Left renal pelvis (tissue), 4 donors: ENCODE measurements around the gene REG3A. TPM values are rescaled to one million over a fixed set of nuclear protein-coding genes. Genes with fewer than 3 reads are reported as not detected.
A peak's percentile ranks its signal among the peaks of the same experiment; 100 is the strongest.

ENCODE experiments used
- DNase-seq, 4 donors: peaks; one replicate each; pipeline ENCODE4 v3.0.0-alpha.2; 2013; ENCODE audit warnings: low read depth in 4 of 4, low spot score in 3 of 4
- polyA plus RNA-seq, 4 donors: library from polyadenylated mRNA; unstranded; fragments of 120-200 nt; gene quantifications; one replicate each; pipeline ENCODE4 v1.2.1, GENCODE V29; 2013; ENCODE audit not compliant: insufficient read length in 4 of 4

The REG3A gene
- polyA plus RNA-seq: not detected

DNA sequence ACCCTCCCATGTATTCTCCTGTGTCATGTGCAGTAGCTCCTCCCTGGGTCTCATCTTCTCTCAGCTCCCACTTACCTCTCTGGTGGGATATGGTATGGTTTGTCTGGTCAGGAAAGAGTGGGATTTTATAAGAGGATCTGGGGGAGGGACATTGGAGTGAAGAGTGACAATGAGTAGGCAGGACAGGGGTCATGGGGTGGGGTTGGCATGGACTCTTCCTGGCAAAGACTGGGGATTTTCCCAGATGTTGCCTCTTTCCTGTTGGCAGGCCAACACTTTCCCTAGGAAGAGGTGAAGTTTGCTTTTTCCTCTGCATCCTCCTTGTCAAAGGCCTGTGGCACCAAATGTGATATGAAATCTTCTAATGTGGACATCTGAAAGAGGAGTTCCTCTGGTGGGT, at the start of gene REG3A:
Gene REG3A (minus strand): TSS at position 101 of the 400 bp plus-strand sequence. CDS start 348 bp downstream, outside the sequence.
- no peak for DNase-seq

DNA sequence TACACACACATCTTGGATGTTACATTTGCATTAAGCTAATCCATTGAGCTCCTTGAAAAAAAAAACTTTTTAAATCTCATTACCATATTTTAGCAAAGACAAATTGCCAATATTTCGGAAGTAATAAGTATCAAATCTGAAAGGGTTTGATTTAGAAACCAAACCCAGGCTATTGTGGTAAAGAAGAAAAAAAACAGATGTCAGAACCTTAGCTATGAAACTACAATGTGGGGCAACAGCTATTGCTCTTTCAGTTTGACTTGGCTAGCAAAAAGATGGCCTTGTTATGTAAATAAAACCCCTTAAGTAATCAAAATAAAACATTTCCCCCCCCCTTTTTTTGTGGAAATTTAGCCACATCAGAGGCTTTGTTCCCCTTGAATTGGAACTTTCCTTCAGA, 41.2 kb upstream of the REG3A start:
- no peak for DNase-seq

DNA sequence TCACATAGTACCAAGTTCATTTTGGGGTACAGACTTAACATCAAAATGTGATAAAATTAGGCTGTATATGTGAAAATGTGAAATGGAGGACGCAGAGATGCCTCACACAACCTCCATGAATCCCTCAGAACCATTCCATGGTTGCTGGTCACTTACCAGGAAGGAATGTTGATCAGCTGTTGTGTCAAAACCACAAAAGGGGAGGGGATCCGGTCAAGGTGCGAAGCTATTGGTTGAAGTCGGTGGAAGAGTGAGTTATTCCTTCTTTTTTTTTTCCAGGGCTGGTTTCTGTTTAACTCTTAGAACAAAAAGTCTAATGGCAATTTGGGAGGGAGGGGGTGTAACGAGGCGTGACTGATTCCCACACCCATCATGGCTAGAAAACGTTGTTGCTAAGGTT, 32.3 kb upstream of the REG3A start:
- no peak for DNase-seq

DNA sequence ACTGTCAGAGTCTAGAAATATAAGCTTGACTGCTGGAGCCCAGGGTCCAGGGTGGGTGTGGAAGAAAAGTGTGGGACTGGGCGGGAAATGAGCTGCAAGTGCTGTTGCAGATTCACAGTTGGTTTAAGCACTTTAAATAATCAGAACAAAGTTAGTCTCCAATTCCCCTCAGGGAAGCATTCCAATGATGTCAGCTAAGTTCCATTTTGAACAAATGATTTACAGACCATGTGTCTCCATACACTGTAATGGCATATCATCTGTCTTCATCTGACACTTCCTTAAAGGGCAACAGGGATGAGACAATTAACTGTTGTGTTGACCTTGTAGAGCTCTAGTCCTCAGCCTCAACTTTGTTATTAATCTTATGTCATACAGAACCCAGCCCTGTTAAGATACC, 31.5 kb upstream of the REG3A start:
- peak in 1 of 4 donors; percentile 11 for DNase-seq

DNA sequence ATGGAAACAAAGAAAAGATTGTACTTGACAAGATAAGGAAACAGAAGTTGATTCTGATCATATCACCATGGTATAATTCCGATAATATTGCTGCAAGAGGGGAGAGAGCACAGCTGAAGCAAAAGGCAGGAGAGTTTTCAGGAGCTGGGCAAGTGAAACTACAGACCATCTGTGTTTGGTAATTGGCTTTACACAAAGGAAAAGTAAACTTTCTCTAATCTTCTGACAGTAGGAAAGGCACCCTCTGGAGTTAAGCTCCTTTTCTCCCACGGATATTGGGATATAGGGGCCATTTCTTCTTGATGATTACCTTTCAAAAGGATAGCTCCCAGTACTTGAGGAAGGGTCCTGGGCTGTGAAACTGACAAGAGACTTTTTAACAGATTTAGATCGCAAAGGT, 29.9 kb upstream of the REG3A start:
- no peak for DNase-seq

DNA sequence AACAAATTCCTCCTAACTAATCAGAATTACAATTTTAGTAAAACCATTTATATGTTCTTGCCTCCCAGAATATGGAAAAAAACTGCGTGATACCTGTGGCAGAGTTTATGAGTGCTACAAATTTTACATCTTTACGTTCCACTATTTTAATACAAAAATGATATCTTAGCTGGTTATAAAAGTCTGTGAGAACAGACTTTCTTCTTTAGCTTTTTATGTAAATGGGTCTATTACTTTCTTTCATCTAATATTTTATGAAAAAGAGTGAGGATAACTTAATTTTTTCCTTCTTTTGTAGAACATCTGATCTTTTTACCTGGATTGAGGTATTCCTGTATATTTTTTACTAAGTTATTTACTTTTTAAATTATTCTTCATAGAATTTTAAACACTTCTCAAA, 22.1 kb upstream of the REG3A start:
- DNase-seq: no peak

DNA sequence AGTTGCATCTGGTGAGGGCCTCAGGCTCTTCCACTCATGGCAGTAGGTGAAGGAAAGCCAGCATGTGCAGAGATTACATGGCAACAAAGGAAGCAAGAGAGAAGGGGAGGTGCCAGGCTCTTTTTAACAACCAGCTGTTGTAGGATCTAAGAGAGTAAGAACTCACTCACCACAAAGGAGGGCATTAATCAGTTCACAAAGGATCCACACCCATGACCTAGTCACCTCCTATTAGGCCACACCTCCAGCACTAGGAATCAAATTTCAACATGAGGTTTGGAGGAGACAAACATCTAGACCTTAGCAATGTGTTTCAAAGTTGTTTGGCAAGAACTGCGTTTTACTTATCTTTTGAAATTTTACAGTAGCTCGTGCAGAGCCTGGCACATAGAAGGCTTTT, 20.5 kb upstream of the REG3A start:
- DNase-seq: no peak

DNA sequence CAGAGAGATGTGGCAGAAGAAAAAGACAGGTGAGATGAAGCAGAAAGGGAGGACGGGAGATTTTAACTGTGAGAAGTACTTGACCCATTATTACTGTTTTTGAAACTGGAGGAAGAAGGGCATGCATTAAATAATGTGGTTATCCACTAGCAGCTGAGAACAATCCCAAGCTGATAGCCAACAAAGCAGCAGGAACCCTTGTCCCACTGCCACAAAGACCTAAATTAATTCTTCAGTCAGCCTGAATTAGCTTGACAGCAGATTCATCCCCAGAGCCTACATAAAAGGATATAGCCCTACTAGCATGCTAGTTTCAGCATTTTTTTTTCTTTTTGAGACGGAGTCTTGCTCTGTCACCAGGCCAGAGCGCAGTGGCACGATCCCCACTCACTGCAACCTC, 19.5 kb upstream of the REG3A start:
- DNase-seq: no peak

DNA sequence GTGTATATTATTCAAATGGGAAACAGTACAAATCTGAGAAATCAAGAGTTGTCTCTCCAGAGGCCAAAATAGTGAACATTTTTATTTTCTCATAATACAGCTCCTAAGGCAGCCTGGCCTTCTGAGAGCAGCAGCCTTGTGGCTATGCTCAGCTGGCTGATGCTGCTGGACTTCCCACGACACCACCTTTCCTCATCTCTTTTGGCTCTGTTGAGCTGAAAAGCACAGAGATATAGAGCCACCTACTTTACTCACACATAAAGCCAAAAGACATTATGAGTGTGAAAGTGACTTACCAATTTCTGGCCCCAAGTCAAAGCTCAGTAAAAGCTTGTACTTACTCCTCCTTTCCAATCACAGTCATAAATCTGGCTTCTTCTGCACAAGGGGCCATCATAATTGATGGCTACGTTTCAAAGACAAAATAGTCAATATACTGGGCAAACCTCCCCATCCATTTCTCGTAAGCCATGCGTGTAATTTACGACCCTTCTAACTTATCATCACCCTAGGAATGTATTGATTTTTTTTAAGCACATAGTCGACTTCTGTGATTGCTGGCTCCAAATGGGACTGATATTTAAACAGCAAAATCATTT, 18.6 kb upstream of the REG3A start:
- DNase-seq: no peak

DNA sequence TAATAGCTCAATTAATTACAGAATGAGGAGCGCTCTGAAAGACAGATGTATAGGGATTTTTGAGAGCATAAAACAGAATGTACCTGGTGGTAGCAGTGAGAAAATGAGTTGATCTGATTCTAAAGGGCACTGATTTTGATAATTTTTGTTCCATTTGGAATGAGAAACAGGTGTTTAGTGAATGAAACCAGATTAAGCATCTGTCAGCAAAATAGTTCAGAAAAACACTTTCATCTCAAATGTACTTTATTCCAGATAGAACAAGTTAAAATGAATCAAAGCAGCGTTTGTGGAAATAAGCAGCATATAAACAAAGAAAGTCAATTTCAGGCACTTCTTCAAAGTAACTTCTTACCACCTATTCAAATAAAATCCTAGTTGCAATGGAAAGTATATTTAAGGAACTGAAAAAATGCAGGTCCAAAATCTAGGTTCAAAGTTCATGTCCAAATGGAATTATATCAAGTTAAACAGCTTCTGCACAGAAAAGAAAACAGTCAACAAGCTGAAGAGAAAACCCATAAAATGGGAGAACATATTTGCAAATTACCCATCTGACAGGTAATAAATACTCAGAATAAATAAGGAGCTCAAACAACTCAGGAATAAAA, 11.9 kb upstream of the REG3A start:
- no peak for DNase-seq

DNA sequence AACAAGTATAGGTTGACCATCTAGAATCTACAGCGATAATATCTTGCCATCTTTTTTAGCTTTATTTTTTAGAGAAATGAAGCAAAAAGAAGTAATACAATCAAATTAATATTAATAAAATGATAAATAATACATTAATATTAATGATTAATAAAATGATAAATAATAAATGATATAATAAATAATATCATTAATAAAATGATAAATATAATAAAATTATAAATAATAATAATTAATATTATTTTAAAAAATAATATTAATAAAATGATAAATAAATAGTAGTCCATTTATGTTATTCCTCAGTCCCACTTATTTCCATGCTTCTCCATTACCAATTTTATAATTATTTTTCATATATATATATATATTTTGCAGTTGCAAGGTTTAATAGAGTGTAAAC, 3.2 kb upstream of the REG3A start:
- no peak for DNase-seq

DNA sequence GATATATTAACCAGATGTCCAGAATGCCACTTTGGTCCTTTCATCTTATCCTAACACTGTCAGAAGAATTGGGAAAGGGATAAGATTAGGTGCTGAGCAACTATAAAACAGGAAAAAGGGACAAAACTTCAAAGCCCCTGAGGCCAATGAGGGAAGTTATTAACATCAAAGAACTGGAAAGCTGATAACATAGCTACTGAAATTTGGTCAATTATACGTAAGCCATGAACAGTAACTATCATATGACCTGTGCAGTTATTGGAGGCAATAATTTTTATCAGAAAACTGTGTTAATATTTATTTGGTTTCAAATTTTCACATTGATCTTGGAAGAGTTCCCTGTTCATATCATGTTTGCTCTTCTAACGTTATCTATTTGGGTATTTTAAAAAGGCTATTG, 2.6 kb upstream of the REG3A start:
- no peak for DNase-seq

DNA sequence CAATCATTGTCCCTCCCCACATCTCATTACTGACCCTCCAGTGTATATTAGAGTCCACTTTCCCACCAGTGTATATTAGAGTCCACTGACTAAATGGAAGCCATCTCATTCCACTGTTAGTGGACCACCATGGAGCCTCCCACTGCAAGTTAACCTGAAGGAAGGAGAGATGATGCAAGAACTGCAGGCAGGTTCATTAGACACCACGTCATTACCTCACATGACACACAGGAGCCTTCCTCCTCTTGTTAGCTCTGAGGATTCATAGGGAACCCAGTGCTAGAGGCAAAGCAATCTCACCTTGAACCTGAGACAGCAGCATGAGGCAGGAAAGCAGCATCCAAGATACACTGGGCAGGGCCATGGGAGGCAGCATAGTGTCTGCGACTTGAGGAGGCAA, 523 bp downstream of the REG3A start:
- DNase-seq: no peak

DNA sequence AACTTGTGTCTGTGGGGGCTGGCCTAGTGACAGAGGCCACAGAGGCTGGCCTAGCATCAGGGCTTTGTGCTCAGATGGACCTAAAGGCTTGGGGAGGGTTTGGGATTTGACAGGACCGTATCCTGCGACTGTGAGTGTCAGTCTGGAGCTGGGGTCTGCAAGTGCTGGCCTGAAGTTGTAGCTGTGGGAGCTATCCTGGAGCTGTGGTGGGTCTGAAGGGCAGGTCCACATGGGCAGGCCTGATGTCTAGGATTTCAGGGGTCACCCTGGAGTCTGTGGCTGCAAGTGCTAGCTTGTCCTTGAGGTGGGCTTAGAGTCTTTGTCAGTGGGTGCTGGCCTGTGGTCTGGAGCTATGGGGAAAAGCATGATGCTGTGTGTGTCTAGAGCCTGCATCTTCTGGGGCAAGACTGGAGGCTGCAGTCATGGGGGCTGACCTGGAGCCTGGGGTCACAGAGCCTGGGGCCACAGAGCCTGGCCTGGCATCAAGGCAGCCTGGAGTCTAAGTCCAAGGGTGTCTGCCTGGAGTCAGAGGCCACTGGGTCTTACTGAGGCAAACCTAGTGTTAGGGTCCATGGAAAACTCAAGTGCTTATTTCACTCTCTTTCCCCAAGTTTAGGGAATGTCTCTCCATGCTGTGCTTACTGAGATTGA, 3.6 kb downstream of the REG3A start:
- no peak for DNase-seq

DNA sequence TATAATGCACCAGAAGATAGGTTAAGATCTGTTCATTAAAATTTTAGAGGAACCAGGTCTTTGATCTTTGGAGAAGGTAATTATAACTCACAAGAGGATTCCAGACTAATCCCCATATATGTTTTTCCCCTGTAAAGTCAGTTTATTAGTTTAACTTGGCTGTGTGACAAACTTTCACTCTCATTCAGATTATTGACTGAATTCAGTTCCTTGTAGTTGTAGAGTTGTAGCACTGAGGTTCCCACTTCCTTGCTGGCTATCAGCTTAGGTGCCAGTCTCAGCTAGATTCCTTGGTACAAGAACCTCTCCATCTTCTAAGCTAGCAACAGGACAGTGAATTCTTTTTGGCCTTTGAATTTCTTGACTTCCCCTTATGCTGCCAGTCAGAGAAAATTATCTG, 20.1 kb downstream of the REG3A start:
- no peak for DNase-seq

DNA sequence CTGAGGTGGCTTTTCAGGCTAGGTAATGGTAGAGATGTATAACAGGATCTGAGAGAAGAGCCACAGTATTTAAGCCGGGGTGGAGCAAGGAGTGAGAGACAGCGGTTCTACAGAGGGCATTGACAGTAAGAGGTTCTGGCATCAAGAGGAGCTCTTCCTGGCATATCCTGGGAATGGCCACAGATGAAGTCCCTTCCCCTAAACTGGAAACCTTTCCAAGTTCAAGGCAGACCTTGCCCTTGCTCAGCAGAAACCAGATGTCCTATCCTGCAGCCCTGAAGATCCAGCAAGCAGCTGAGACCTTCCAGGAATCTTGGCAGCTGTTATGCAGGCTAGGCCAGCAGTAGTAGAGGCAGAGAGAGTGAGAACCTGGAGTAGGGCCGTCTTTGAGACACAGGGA, 21.2 kb downstream of the REG3A start:
- DNase-seq: no peak

DNA sequence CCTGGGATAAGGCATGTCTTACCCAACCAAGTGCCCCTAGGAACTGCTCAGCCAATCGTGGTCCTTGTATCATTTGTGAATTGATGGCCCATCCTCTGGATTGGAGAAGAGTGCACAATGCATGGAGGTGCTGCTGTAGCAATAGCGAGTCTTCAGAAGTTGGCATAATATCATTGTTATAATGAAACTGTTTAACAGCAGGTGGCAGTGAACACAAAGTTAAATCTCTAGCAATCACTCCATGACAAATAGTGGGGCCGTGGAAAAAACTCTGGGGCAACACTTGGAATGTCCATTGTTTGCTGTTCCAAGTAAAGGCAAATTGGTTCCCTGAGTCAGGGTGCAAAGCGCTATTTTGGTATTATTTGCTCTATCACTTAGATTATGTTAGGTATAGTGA, 27.9 kb downstream of the REG3A start:
- DNase-seq: no peak

DNA sequence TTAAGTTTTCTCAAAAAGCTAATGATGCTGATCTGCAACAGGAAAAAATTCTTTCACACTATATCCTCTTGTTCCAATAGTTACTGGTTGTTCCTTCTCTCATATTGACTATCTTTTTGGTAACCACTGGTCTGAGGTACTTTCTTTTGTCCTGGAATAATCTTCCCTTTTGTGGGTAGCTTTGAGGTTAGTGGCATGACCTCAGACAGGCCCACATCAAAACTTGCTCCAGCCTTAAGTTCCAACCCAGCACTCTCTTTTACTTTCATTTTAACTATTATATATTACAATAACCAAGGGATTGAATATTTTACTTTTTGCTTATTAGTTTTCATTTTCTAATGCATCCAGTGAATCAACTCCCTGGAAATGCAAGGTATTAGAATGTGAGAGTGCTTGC, 29.7 kb downstream of the REG3A start:
- no peak for DNase-seq

DNA sequence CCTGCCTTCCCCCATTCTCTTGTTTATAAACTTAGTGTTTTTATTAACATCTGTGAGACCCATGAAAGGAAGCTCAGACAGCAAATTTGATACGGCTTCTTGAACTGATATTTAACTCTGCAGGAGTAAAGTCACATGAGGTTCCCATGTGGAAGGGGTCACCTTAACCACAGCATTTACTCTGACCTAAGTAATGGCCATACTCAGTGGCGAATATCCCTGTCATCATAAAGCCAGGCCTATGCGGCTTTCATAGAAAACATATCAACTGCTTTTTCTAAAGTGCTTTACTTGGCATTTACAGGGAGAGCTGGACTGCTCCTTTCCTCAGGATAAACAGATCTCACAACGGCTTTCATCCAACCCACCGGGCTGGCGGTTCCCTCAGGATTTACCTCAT, 30.3 kb downstream of the REG3A start:
- no peak for DNase-seq

DNA sequence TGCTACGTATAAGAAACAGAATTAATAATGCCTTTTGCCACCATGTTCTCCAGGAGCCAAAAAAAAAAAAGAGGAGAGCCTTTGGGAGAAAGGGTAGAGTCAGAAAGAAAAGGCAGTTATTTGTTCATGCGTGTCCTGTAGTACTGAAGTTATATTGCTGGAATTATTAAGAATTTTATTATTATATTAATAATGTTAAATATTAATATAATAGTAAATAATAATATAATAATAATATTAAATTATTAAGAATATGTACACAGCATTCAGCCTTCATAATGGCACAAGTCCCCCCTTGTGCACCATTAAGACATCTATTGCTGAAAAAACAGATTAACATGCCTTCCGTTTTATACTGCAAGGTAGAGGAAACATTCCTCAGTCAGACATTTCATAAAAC, 31.1 kb downstream of the REG3A start:
- no peak for DNase-seq

DNA sequence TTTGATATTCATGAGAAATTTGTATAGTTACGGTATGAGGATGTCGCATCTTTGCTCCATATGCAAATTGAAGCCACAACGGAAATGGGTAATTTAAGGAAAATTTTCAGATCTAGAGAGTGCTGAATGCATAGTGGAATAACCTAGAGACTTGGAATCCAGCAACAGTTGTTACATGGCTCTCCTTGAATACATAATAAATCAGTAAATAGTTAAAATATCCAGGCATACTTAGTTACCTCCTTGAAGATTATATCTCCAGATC, 33.9 kb downstream of the REG3A start:
- DNase-seq: no peak

DNA sequence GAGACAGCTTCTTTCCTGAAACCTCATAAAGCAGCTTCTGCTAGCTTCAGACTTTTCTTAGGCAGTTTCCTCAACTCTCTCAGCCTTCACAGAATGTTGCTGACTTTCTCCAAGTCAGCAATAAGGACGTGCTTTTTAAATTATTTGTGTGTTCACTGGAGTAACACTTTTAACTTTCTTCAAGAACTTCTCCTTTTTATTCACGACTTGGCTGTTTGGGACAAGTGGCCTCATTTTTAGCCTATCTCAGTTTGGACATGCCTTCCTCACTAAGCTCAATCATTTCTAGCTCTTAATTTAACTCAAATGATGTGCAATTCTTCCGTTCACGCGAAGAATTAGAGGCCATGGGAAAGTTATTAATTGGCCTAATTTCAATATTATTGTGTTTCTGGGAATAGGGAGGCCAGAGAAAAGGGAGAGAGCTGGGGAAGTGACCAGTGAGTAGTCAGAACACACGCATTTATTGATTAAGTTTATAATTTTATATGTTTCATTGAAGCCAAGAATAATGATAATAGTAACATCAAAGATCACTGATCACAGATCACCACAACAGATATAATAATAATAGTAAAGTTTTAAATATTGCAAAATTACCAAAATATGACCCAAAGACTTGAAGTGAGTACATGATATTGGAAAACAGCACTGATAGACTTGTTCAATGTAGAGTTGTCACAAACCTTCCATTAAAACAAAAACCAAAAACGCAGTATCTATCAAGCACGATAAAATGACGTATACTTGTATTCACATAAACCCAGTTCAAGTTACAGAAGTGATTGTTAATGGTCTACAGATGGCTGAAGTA, 34.4 kb downstream of the REG3A start:
- DNase-seq: no peak
